Peyer's patch (tissue), 4 donors: Measurements from ENCODE around the gene SYNJ2.

ENCODE experiments used
- POLR2A ChIP-seq, 2 donors: fragments of 450-650 bp; IDR thresholded peaks; one replicate each; pipeline ENCODE4 v1.5.1; 2017; ENCODE audit warnings: antibody characterized with exemption in 2 of 2, mild to moderate bottlenecking in 2 of 2, moderate library complexity in 2 of 2
- TF ChIP-seq, protein P1 (sequence below), 6 experiments: fragments of 450-650 bp in 4 of 6; fragments of 200-600 bp in 2 of 6; sonication (generic) in 1 of 6; IDR thresholded peaks; one replicate each; pipeline ENCODE4 v1.5.1; 2017 to 2019; ENCODE audit warnings: antibody characterized with exemption in 6 of 6, mild to moderate bottlenecking in 3 of 6, moderate library complexity in 1 of 6

DNA sequence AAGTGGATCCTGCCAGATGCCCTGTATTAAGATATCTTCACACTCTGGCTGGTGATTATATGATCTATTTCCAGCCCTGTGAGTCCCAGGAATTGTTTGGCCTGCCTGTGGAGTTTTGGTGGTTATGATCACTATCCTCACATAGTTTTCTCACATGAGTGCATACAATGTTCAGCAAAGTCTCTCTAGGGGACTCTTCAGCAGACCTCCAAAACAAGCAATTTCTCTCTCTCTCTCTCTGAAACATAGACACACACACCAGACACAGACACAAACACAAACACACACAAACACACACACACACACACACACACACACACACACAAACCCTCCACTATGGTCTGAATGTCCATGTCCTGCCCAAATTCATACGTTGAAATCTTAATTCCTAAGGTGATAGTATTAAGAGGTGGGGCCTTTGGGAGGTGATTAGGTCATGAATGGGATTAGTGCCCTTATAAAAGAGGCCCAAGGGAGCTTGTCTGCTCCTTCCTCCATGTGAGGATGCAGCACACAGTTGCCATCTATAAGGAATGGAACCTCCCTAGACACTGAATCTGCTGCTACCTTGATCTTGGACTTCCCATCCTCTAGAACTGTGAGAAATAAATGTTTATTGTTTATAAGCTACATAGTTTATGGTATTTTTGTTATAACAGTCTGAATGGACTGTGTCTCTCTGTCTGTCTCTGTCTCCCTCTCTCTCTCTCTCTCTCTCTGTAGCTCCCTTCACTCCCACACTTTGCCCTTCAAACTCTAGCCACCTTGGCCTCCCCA, 22.0 kb upstream of the SYNJ2 start:
- TF ChIP-seq, protein P1, sequence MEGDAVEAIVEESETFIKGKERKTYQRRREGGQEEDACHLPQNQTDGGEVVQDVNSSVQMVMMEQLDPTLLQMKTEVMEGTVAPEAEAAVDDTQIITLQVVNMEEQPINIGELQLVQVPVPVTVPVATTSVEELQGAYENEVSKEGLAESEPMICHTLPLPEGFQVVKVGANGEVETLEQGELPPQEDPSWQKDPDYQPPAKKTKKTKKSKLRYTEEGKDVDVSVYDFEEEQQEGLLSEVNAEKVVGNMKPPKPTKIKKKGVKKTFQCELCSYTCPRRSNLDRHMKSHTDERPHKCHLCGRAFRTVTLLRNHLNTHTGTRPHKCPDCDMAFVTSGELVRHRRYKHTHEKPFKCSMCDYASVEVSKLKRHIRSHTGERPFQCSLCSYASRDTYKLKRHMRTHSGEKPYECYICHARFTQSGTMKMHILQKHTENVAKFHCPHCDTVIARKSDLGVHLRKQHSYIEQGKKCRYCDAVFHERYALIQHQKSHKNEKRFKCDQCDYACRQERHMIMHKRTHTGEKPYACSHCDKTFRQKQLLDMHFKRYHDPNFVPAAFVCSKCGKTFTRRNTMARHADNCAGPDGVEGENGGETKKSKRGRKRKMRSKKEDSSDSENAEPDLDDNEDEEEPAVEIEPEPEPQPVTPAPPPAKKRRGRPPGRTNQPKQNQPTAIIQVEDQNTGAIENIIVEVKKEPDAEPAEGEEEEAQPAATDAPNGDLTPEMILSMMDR (IDR thresholded peaks at IDR 0.05), result no peak
- no peak for TF ChIP-seq POLR2A (IDR thresholded peaks at IDR 0.05)
